Stimulated activated CD8-positive, alpha-beta memory T cell treated with anti-CD3 and anti-CD28 coated beads, Interleukin-7, amount 100 ng/mL, for 1 hour (primary cell): Measurements from ENCODE around the gene COL7A1.

Experiments used
- DNase-seq, 2 donors: peaks; one replicate each; pipeline ENCODE4 v3.0.0-alpha.2; 2020; ENCODE audit warnings: low read depth in 2 of 2

Gene COL7A1

GRCh38 chr3:48595075-48595525 is at the start of gene COL7A1:
Gene COL7A1, minus strand, starts transcription at chr3:48595329. Its CDS starts 170 bp downstream, at chr3:48595159.
- no peak for DNase-seq

GRCh38 chr3:48642605-48643004 is 47.5 kb upstream of the COL7A1 start:
- DNase-seq, result no peak

GRCh38 chr3:48641396-48641795 is 46.3 kb upstream of the COL7A1 start:
- DNase-seq, result no peak

GRCh38 chr3:48639944-48640606 is 44.9 kb upstream of the COL7A1 start:
- no peak for DNase-seq

GRCh38 chr3:48637305-48637704 is 42.2 kb upstream of the COL7A1 start:
- no peak for DNase-seq

- no peak for DNase-seq
Measured at GRCh38 chr3:48636149-48636655, 41.1 kb upstream of the COL7A1 start.

- DNase-seq, result peak; percentile 82 to 85
Measured at GRCh38 chr3:48635222-48636021, 40.3 kb upstream of the COL7A1 start, which contains the start of gene SLC26A6. Gene SLC26A6, minus strand, starts transcription at chr3:48635461. Its CDS starts 68 bp downstream, at chr3:48635393.

- DNase-seq, result peak in 1 of 2 donors; percentile 35
Measured at GRCh38 chr3:48634661-48635221, 39.6 kb upstream of the COL7A1 start.

- DNase-seq, result no peak
Measured at GRCh38 chr3:48633743-48634142, 38.6 kb upstream of the COL7A1 start.

- DNase-seq, result no peak
Measured at GRCh38 chr3:48633256-48633655, 38.1 kb upstream of the COL7A1 start.

- DNase-seq, result no peak
Measured at GRCh38 chr3:48631516-48632448, 36.7 kb upstream of the COL7A1 start.

GRCh38 chr3:48630833-48631232 is 35.7 kb upstream of the COL7A1 start:
- no peak for DNase-seq

GRCh38 chr3:48630407-48630806 is 35.3 kb upstream of the COL7A1 start:
- DNase-seq, result no peak

GRCh38 chr3:48629894-48630293 is 34.8 kb upstream of the COL7A1 start:
- DNase-seq, result no peak

GRCh38 chr3:48628277-48629017 is 33.3 kb upstream of the COL7A1 start:
- no peak for DNase-seq

- no peak for DNase-seq
Measured at GRCh38 chr3:48625600-48625999, 30.5 kb upstream of the COL7A1 start.

GRCh38 chr3:48624767-48625166 is 29.6 kb upstream of the COL7A1 start:
- no peak for DNase-seq

GRCh38 chr3:48623851-48624547 is 28.9 kb upstream of the COL7A1 start:
- no peak for DNase-seq

GRCh38 chr3:48621461-48621869 is 26.3 kb upstream of the COL7A1 start, which contains the start of gene TMEM89:
Gene TMEM89, minus strand, starts transcription at chr3:48621769. Its CDS starts 13 bp downstream, at chr3:48621756.
- no peak for DNase-seq
